K562 (cell line): ENCODE results near the gene PPP1R13B. TPM values are rescaled to one million over a fixed set of nuclear protein-coding genes. Genes with fewer than 3 reads are reported as not detected.

Experiments used
- AFF4 ChIP-seq: sonication (generic); formaldehyde crosslinking; IDR thresholded peaks from 2 replicates; pipeline ENCODE4 v1.8.0; 2023; ENCODE audit warnings: mild to moderate bottlenecking, missing genetic modification reagents
- ARHGAP35 ChIP-seq: fragments of 450-650 bp; IDR thresholded peaks from 2 replicates; pipeline ENCODE4 v1.6.1; 2018; ENCODE audit not compliant: partially characterized antibody
- CTCF ChIP-seq, 3 experiments: IDR thresholded peaks in 2 of 3; conservative IDR thresholded peaks in 1 of 3; 2 replicates each; pipeline ENCODE4 v1.5.1; 2011 to 2012; ENCODE audit warnings: low read length in 3 of 3, mild to moderate bottlenecking in 3 of 3, control low read depth in 2 of 3, improper control_type of control experiment in 1 of 3, inconsistent platforms in 1 of 3, low read depth in 1 of 3, mixed read lengths in 1 of 3, moderate library complexity in 1 of 3; ENCODE audit not compliant: insufficient read depth in 2 of 3
- EHMT2 ChIP-seq: fragments of 450-650 bp; IDR thresholded peaks from 2 replicates; pipeline ENCODE4 v1.6.1; 2018; ENCODE audit warnings: antibody characterized with exemption
- JUNB ChIP-seq: fragments of 450-650 bp; formaldehyde crosslinking; conservative IDR thresholded peaks from 2 replicates; pipeline ENCODE4 v1.4.0; 2020; ENCODE audit warnings: mild to moderate bottlenecking
- KDM5B ChIP-seq: fragments of 200-600 bp; sonication (generic); IDR thresholded peaks from 2 replicates; pipeline ENCODE4 v1.6.1; 2012; ENCODE audit warnings: low read depth, mild to moderate bottlenecking, moderate library complexity, low read length, control low read depth, inconsistent platforms; ENCODE audit not compliant: insufficient replicate concordance
- KHSRP ChIP-seq: fragments of 450-650 bp; IDR thresholded peaks from 2 replicates; pipeline ENCODE4 v1.6.1; 2017
- MEF2A ChIP-seq: IDR thresholded peaks from 2 replicates; pipeline ENCODE4 v1.6.1; 2011; ENCODE audit warnings: low read depth, mild to moderate bottlenecking, low read length, moderate library complexity; ENCODE audit not compliant: control insufficient read depth
- MITF ChIP-seq: IDR thresholded peaks from 2 replicates; pipeline ENCODE4 v1.6.1; 2014; ENCODE audit warnings: antibody characterized with exemption
- NFIC ChIP-seq: fragments of 450-650 bp; IDR thresholded peaks from 2 replicates; pipeline ENCODE4 v1.6.1; 2017; ENCODE audit warnings: mild to moderate bottlenecking, inconsistent platforms
- PTRF ChIP-seq: fragments of 450-650 bp; IDR thresholded peaks from 2 replicates; pipeline ENCODE4 v1.6.1; 2016; ENCODE audit warnings: mild to moderate bottlenecking, missing genetic modification characterization, missing compliant biosample characterization
- RHOXF2B ChIP-seq: fragments of 250-450 bp; sonication (Bioruptor Pico); conservative IDR thresholded peaks from 2 replicates; pipeline ENCODE4 v1.5.1; 2021
- ZBTB11 ChIP-seq, 3 experiments: fragments of 200-800 bp in 1 of 3; fragments of 250-450 bp in 1 of 3; fragments of 450-650 bp in 1 of 3; sonication (Bioruptor Pico) in 1 of 3; sonication (Bioruptor generic) in 1 of 3; formaldehyde crosslinking in 1 of 3; IDR thresholded peaks; 2 replicates each; pipeline versions ENCODE4 v1.6.1 to v1.8.0; 2016 to 2022; ENCODE audit warnings: mild to moderate bottlenecking in 2 of 3, missing genetic modification characterization in 2 of 3, missing compliant biosample characterization in 1 of 3, moderate library complexity in 1 of 3
- ZNF124 ChIP-seq: sonication (generic); formaldehyde crosslinking; IDR thresholded peaks from 2 replicates; pipeline ENCODE4 v1.8.1; 2022; ENCODE audit warnings: missing genetic modification reagents
- ZNF253 ChIP-seq: fragments of 250-450 bp; sonication (Bioruptor Pico); conservative IDR thresholded peaks from 2 replicates; pipeline ENCODE4 v1.6.1; 2021; ENCODE audit warnings: mild to moderate bottlenecking
- ZNF57 ChIP-seq: fragments of 450-650 bp; formaldehyde crosslinking; IDR thresholded peaks from 2 replicates; pipeline ENCODE4 v1.4.0; 2020; ENCODE audit warnings: mild to moderate bottlenecking, moderate library complexity
- polyA plus RNA-seq, 8 experiments: library from polyadenylated mRNA; depleted of rRNA in 4 of 8; stranded (reverse) in 5 of 8; unstranded in 3 of 8; fragments of >200 nt; fragmentation: Nextera tagmentation in 2 of 8; fragmentation: Illumina TruSeq in 1 of 8; extraction: Ambion mirVana in 2 of 8; extraction: Trizol in 1 of 8; gene quantifications; 2 replicates each; pipeline versions ENCODE4 v1.2.1 to v1.2.3, GENCODE V29; 2011 to 2014; ENCODE audit warnings: inconsistent platforms in 1 of 8, missing spikeins in 1 of 8
- total RNA-seq, 7 experiments: library from RNA; depleted of rRNA in 6 of 7; stranded (reverse); fragments of >200 nt in 6 of 7; fragmentation: Illumina TruSeq in 2 of 7; extraction: Trizol in 2 of 7; gene quantifications; 2 replicates each; pipeline versions ENCODE4 v1.2.1 to v1.2.3, GENCODE V29; 2011 to 2021; ENCODE audit warnings: low replicate concordance in 1 of 7
- TF ChIP-seq, protein P1 (sequence below): sonication (generic); formaldehyde crosslinking; IDR thresholded peaks from 2 replicates; pipeline ENCODE4 v1.8.0; 2022; ENCODE audit warnings: mild to moderate bottlenecking, missing genetic modification reagents

Gene PPP1R13B
- total and polyA plus RNA-seq, 9 of the 15 experiments (the other 6 are each of a cell fraction or from before 2014, with no cell fraction given) = 0.03 to 1.7 (median 0.15) TPM

DNA sequence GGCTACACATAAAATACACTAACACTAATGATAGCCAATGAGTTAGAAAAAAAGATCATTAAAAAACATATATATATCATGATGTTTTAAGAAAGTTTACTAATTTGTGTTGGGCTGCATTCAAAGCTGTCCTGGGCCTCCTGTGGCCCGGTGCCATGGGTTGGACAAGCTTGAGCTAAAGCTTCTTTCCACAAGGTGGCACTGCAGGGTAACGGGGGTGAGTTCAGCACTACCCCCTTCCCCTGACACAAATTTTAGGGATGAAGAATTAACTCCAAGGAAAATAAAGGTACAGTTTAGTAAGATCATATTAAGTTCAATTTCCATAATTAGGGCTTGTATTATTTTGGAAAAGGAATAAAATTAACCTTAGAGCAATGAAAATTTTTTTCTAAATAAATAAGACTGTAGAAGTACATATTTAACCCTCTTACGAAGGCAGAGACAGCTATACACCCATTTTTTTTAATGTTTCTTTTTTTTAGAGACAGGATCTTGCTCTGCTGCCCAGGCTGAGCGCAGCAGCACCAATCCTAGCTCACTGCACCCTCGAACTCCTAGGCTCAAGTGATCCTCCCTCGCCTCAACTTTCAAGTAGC is 38.9 kb downstream of the PPP1R13B start (continued):
- no peak for TF ChIP-seq AFF4 (CRISPR knock-in tag)
- TF ChIP-seq ZNF124 (CRISPR knock-in tag) = no peak
- no peak for TF ChIP-seq PTRF (tag)
- peak; percentile 69 to 80 (median 72) for TF ChIP-seq CTCF (IDR thresholded peaks at IDR 0.05 in 2 of 3, conservative IDR thresholded peaks at IDR 0.05 in 1 of 3; ENCODE audit: insufficient read depth in 2 of 3, low read depth in 1 of 3, low read length in 3 of 3)
- TF ChIP-seq ZNF57 (CRISPR knock-in tag) = no peak
- no peak for TF ChIP-seq MEF2A
- no peak for TF ChIP-seq ZBTB11 (CRISPR knock-in tag; IDR thresholded peaks at IDR 0.05)
- TF ChIP-seq ARHGAP35 = no peak
- TF ChIP-seq JUNB (CRISPR knock-in tag) = no peak
- peak; percentile 30; the same call in 1 of the 2 replicates for TF ChIP-seq NFIC
- TF ChIP-seq RHOXF2B (CRISPR knock-in tag) = no peak
- TF ChIP-seq KHSRP = no peak
- TF ChIP-seq EHMT2 = no peak
- TF ChIP-seq MITF = no peak
- no peak for TF ChIP-seq ZNF253 (CRISPR knock-in tag)
- no peak for TF ChIP-seq KDM5B
- TF ChIP-seq, protein P1, sequence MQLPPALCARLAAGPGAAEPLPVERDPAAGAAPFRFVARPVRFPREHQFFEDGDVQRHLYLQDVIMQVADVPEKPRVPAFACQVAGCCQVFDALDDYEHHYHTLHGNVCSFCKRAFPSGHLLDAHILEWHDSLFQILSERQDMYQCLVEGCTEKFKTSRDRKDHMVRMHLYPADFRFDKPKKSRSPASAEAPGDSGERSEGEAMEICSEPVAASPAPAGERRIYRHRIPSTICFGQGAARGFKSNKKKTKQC (CRISPR knock-in tag) = no peak
